Muscle of back (tissue), 11 donors: Measurements from ENCODE around the gene RAB21. TPM values are rescaled to one million over a fixed set of nuclear protein-coding genes. Genes with fewer than 3 reads are reported as not detected.
A peak's percentile ranks its signal among the peaks of the same experiment; 100 is the strongest.
"Not testable (repeated sequence)": the region's sequence is repeated elsewhere in the genome, so short reads cannot be mapped to it uniquely, and the experiment has no call there.

Experiments used
- DNase-seq, 3 donors: peaks; one replicate each; pipeline versions ENCODE4 v3.0.0 to v3.0.0-alpha.2; 2013
- polyA plus RNA-seq, 10 donors: library from polyadenylated mRNA; unstranded; fragments of 120-200 nt; gene quantifications; one replicate each; pipeline ENCODE4 v1.2.1, GENCODE V29; 2013; ENCODE audit not compliant: insufficient read length in 10 of 10

RAB21 gene
- polyA plus RNA-seq, 10 donors, result 37.5 to 57.5 (median 47.7) TPM

GRCh38 chr12:71792599-71792998, 37.9 kb downstream of the RAB21 start:
- no peak for DNase-seq

- no peak for DNase-seq
Observed at GRCh38 chr12:71795901-71796300, 41.2 kb downstream of the RAB21 start.

GRCh38 chr12:71797531-71797930, 42.9 kb downstream of the RAB21 start:
- peak in 1 of 3 donors; percentile 12 for DNase-seq

- DNase-seq, result peak in 1 of 3 donors; percentile 13
Observed at GRCh38 chr12:71799106-71799505, 44.4 kb downstream of the RAB21 start.

GRCh38 chr12:71800177-71800576, 45.5 kb downstream of the RAB21 start:
- DNase-seq, result no peak

GRCh38 chr12:71804505-71804904, 49.8 kb downstream of the RAB21 start:
- DNase-seq, result no peak

GRCh38 chr12:71810921-71811320, 56.3 kb downstream of the RAB21 start:
- DNase-seq, result no peak

- DNase-seq, result not testable (repeated sequence)
Observed at GRCh38 chr12:71815242-71815641, 60.6 kb downstream of the RAB21 start.

GRCh38 chr12:71822088-71822487, 67.4 kb downstream of the RAB21 start:
- not testable (repeated sequence) for DNase-seq

GRCh38 chr12:71828813-71829212, 74.2 kb downstream of the RAB21 start:
- DNase-seq, result no peak

GRCh38 chr12:71837356-71837755, 82.7 kb downstream of the RAB21 start:
- no peak for DNase-seq

GRCh38 chr12:71838231-71838630, 83.6 kb downstream of the RAB21 start:
- DNase-seq, result no peak

GRCh38 chr12:71838676-71839075, 84.0 kb downstream of the RAB21 start:
- DNase-seq, result no peak

GRCh38 chr12:71840231-71840847, 85.7 kb downstream of the RAB21 start:
- peak in 1 of 3 donors; percentile 20 for DNase-seq

- peak in 2 of 3 donors; percentile 13 to 22 for DNase-seq
Observed at GRCh38 chr12:71846322-71846940, 91.8 kb downstream of the RAB21 start.

GRCh38 chr12:71848212-71848611, 93.5 kb downstream of the RAB21 start:
- no peak for DNase-seq

- DNase-seq, result peak in 1 of 3 donors; percentile 14
Observed at GRCh38 chr12:71849109-71849851, 94.6 kb downstream of the RAB21 start.

Other genes starting within 250 kb of the RAB21 start
- 10 to 100 TPM; 28.6 to 71.1 (median 34.5) TPM for gene ZFC3H1, start 91.0 kb upstream of the RAB21 start, polyA plus RNA-seq
- gene THAP2, start 90.6 kb upstream of the RAB21 start, polyA plus RNA-seq, result 10 to 100 TPM in 4 of 10 donors, 1 to 10 TPM in 6; 8.1 to 13.2 (median 9.8) TPM
- gene TMEM19, start 68.8 kb upstream of the RAB21 start, polyA plus RNA-seq, result 10 to 100 TPM; 18.7 to 38.9 (median 29.2) TPM
- gene TBC1D15, start 84.9 kb downstream of the RAB21 start, polyA plus RNA-seq, result 10 to 100 TPM; 21.8 to 34.5 (median 29.2) TPM
- under 1 TPM in 2 of 10 donors, not detected in 8; 0.12 to 0.37 TPM for gene TPH2, start 184.0 kb downstream of the RAB21 start, polyA plus RNA-seq